ENCODE measurements around the gene MATK.

The MATK gene

DNA sequence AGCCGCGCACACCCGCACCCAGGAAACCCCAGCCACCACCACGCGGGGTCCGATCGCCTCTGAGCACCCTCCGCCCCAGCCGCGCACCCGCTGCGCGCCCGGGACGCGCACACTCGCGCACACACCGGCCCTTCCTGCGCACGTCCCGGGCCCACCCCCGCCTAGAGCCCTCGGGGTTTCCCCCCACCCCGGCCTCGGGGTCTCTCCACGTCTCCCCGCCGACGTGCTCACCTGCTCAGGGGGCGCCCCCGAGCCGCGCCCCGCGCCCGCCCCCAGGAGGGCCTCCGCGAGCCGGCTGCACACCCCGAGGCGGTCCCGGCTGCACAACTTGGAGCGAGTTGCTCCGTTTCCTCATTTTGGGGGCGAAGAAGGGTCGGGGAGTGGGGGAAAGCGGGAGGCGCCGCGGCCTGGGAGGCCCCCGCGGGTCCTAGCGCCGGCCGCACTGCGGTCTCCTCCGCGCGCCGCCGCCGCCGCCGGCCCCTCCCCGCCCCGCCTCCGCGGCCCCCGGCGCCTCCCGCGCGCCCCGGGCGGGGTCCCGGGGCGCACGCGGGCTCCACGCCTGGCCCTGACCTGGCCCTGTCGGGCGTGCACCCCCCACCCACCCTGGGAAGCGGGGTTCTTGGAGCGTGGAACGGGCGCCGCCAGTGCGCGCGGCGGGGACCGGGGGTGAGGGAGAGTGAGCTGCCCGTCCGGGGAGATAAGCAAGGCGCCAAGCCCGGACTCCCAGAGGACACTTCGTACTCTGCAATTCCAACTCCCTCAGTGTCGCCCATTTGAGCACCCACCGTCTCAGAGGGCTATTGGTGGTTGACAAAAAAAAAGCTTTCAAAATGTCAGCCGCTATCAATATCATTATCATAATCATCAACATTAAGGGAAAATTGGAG, at the start of gene MATK:
Gene MATK, minus strand, starts transcription at position 444 of the 887 bp plus-strand sequence. CDS start 1,246 bp downstream, outside the sequence.
- DNase-seq (ENCODE audit: low read depth in 4 of 4, low spot score in 1 of 4), result peak in 1 of 4 experiments; percentile 25

GRCh38 chr19:3835055-3835435, 48.9 kb upstream of the MATK start:
- no peak for DNase-seq (ENCODE audit: low read depth in 4 of 4, low spot score in 1 of 4)

GRCh38 chr19:3834349-3835054, 48.3 kb upstream of the MATK start:
- DNase-seq (ENCODE audit: low read depth in 4 of 4, low spot score in 1 of 4), result no peak

GRCh38 chr19:3833578-3834348, 47.6 kb upstream of the MATK start:
- no peak for DNase-seq (ENCODE audit: low read depth in 4 of 4, low spot score in 1 of 4)

- DNase-seq (ENCODE audit: low read depth in 4 of 4, low spot score in 1 of 4), result no peak
Measured at GRCh38 chr19:3832001-3832400, 45.8 kb upstream of the MATK start.

DNA sequence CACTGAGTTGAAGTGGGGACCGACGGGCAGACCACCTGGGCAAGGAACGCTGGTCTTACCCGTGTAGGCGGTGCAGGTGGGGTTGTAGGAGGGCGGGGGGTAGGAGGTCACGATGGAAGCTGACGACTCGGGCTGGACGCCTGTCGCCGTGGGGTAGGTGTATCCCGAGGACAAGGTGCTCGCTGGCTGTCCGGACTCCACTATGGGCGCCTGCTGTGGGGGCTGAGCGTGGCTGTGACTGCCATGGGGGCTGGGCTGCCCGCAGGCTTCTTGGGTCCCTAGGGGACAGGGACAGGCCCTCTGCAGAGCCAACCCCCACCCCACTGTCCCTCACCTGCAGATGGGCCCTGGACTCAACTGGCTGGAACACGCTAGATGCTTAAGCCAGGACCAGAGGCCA, 45.4 kb upstream of the MATK start:
- no peak for DNase-seq (ENCODE audit: low read depth in 4 of 4, low spot score in 1 of 4)

- DNase-seq (ENCODE audit: low read depth in 4 of 4, low spot score in 1 of 4), result no peak
Measured at GRCh38 chr19:3830621-3831589, 44.7 kb upstream of the MATK start.

GRCh38 chr19:3827306-3827705, 41.1 kb upstream of the MATK start:
- no peak for DNase-seq (ENCODE audit: low read depth in 4 of 4, low spot score in 1 of 4)

GRCh38 chr19:3826163-3826562, 40.0 kb upstream of the MATK start:
- no peak for DNase-seq (ENCODE audit: low read depth in 4 of 4, low spot score in 1 of 4)

GRCh38 chr19:3825286-3825956, 39.2 kb upstream of the MATK start:
- no peak for DNase-seq (ENCODE audit: low read depth in 4 of 4, low spot score in 1 of 4)

- DNase-seq (ENCODE audit: low read depth in 4 of 4, low spot score in 1 of 4), result no peak
Measured at GRCh38 chr19:3823350-3823713, 37.2 kb upstream of the MATK start.

GRCh38 chr19:3822683-3823349, 36.6 kb upstream of the MATK start:
- DNase-seq (ENCODE audit: low read depth in 4 of 4, low spot score in 1 of 4), result no peak

DNA sequence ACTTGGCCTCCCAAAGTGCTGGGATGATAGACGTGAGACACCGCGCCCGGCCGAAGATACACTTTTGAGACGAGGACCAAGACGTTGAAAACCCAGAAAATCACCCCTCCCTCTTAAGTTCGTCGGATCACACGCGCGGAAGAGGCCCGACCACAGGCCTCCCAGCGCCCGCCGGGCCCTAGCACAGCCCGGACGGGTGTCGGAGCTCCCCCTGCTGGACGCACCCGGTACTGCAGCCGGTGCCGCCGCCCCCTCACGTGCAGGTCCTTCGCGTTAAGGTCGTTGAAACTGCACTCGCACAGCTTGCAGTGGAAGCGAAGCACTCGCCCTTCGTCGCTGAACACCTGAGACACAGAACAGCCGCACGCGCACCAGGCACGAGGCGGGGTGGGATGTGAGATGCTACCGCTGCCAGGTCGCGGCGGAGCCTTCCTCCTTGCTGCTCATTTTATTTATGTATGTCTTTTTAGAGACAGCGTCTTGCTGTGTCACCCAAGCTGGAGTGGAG, 35.7 kb upstream of the MATK start:
- peak; percentile 68 to 90 (median 80) for DNase-seq (ENCODE audit: low read depth in 4 of 4, low spot score in 1 of 4)

DNA sequence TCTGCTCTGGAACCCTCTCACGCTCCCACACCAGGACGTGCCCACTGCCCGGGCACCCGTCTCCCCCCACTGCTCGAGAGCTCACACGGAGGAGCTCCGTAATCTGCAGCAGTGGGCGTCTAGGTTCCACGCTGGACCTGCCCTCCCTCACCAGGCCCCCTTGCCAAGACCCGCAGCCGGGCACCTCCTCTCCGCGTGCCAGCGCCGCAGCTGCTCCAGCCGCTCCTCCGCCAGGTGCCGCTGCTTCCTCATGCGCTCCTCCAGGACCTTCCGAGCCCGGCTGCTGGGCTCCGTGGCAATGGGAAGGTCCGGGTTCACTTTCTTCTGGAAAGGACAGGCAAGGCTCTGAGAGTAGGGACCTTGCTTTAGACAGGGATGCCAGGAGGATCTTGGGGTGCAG, 35.0 kb upstream of the MATK start:
- no peak for DNase-seq (ENCODE audit: low read depth in 4 of 4, low spot score in 1 of 4)

- no peak for DNase-seq (ENCODE audit: low read depth in 4 of 4, low spot score in 1 of 4)
Measured at GRCh38 chr19:3819989-3820388, 33.8 kb upstream of the MATK start.

DNA sequence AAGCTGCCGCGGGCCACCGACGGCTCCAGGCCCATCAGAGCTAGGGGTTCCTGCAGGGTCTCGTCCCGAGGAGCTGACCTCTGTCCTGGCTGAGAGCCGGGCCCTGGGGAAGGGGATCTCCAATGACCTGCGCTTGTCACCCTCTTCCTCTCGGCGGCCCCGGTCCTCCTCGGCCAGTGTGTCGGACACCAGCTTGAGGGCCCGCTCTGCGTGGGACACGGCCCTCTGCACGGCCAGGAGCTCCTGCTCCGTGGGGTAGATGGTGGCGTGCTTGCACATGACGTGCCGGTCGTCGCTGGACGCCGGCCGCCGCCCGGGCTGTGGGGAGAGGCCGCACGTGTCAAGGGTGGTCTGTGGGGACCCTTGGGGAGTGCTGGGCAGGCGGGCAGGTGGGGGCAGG, 32.7 kb upstream of the MATK start:
- no peak for DNase-seq (ENCODE audit: low read depth in 4 of 4, low spot score in 1 of 4)

GRCh38 chr19:3818466-3818865, 32.3 kb upstream of the MATK start:
- peak in 2 of 4 experiments; percentile 21 to 42 for DNase-seq (ENCODE audit: low read depth in 4 of 4, low spot score in 1 of 4)

GRCh38 chr19:3817761-3818160, 31.6 kb upstream of the MATK start:
- no peak for DNase-seq (ENCODE audit: low read depth in 4 of 4, low spot score in 1 of 4)

DNA sequence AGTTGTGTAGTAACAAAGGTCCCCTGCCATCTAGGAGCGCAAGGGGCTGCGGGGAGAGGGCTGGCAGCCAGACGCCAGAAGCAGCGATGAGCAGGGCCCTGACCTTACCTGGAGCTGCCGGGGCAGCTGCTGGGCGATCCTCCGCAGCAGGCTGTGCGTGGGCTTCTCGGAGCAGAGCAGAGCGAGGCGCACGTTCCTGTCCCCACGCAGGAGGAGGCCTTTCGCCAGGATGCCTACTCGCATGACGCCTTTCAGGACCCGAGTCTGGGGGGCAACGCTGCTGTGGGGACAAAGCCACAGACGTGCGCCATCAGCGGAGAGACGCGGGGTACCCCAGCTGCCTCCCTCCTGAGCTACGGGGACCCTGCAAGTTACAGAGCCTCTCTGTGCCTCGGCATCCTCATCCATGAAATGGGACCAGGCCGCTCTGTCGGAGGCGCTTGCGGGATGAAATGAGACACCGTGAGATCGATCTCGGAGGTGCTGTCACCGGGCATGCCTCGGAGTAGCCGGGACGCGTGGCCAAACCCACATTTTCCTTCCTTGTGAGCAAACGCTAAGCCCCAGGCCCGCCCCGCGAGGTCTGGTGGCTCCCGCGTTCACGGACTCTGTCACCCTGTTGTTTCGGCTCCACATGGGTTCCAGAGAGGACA, 30.5 kb upstream of the MATK start:
- no peak for DNase-seq (ENCODE audit: low read depth in 4 of 4, low spot score in 1 of 4)

Data from stimulated activated CD4-positive, alpha-beta T cell treated with anti-CD3 and anti-CD28 coated beads, Interleukin-1b, Interleukin-23, amount 100 ng/mL, for 24 hours (primary cell).